Erythroblast (primary cell): ENCODE results near the gene NRXN3.

Source experiments
- GATA1 ChIP-seq: IDR thresholded peaks from 2 replicates; pipeline ENCODE4 v1.6.1; 2011; ENCODE audit warnings: low read depth, mild to moderate bottlenecking, control low read depth, low read length, moderate library complexity
- POLR2A ChIP-seq: IDR thresholded peaks from 2 replicates; pipeline ENCODE4 v1.6.1; 2011; ENCODE audit warnings: mild to moderate bottlenecking, low read length

GRCh38 chr14:79438696-79439342 is 1268.6 kb downstream of the NRXN3 start:
- no peak for TF ChIP-seq POLR2A
- no peak for TF ChIP-seq GATA1
